ENCODE measurements around the gene TNNI3.

DNA sequence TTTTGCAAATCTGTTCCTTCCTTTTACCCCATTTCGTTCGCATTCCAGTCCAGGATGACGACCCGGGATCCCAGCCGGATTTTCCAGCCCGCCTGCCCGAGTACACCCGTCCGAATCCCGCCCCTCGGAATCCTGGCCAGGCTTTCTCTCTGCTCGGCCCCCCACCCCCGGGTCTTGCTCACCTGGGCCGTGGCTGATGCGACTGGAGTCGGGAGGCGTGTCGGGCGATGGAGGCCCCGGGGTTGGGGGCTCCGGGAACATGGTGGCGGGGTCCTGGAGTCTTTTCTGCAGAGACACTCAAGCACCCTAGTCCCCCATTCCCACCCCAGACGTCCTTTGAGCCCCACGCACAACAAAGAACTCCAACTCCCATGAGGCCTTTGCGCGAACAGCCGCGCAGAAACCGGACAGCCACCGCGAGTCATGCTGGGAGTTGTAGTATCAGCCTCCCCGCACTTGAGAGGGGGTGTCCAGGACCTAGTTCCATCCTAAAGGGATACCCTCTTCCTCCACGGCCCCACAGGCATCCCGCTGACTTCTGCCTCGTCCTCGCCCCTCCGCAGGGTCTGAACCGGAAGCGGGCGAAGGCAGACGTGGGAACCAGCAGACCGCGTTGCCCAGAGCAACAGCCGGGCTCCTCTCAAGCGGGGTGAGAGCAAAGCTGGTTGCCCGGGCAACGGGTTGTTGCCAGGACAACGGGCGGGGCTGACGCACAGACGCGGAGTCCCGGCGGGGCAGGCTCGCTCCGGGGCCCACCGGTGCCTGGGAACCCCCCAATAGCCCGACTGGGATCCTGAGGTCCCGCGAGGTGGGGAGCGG is 21.5 kb upstream of the TNNI3 start:
- TF ChIP-seq CTCF (IDR thresholded peaks at IDR 0.05; ENCODE audit: low read length): no peak
- TF ChIP-seq EZH2phosphoT487 (IDR thresholded peaks at IDR 0.05; ENCODE audit: low read length): no peak
